Neural progenitor cell (in vitro differentiated cells): Measurements from ENCODE around the gene MFN1. TPM values are rescaled to one million over a fixed set of nuclear protein-coding genes. Genes with fewer than 3 reads are reported as not detected.

Experiments
- DNase-seq: peaks from one replicate; pipeline ENCODE4 v3.0.0-alpha.2; 2016; ENCODE audit warnings: low spot score
- H2AFZ ChIP-seq: fragments of 200-600 bp; sonication (generic); replicated peaks from 2 replicates; pipeline ENCODE4 v1.6.1; 2016; ENCODE audit warnings: antibody characterized with exemption
- H3F3A ChIP-seq: fragments of 200-600 bp; sonication (generic); 2 replicates; pipeline ENCODE4 v1.6.1; 2016; ENCODE audit warnings: antibody characterized with exemption, low read depth
- H3K27ac ChIP-seq: fragments of 200-600 bp; sonication (generic); 2 replicates; pipeline ENCODE4 v1.5.1; 2016; ENCODE audit warnings: mild to moderate bottlenecking
- H3K27me3 ChIP-seq: fragments of 200-600 bp; sonication (generic); 2 replicates; pipeline ENCODE4 v1.6.1; 2016; ENCODE audit warnings: mild to moderate bottlenecking, moderate library complexity
- H3K36me3 ChIP-seq: fragments of 200-600 bp; sonication (generic); 2 replicates; pipeline ENCODE4 v1.5.1; 2016
- H3K4me1 ChIP-seq: fragments of 200-600 bp; sonication (generic); 2 replicates; pipeline ENCODE4 v1.6.1; 2016; ENCODE audit warnings: mixed run types
- H3K4me2 ChIP-seq: fragments of 200-600 bp; sonication (generic); 2 replicates; pipeline ENCODE4 v1.6.1; 2016
- H3K4me3 ChIP-seq: fragments of 200-600 bp; sonication (generic); 2 replicates; pipeline ENCODE4 v1.5.1; 2016
- H3K79me2 ChIP-seq: fragments of 200-600 bp; sonication (generic); 2 replicates; pipeline ENCODE4 v1.6.1; 2016; ENCODE audit warnings: low read depth
- H3K9ac ChIP-seq: fragments of 200-600 bp; sonication (generic); 2 replicates; pipeline ENCODE4 v1.6.1; 2016
- H3K9me3 ChIP-seq: fragments of 200-600 bp; sonication (generic); 2 replicates; pipeline ENCODE4 v1.5.1; 2016; ENCODE audit warnings: low read depth
- H4K20me1 ChIP-seq: fragments of 200-600 bp; sonication (generic); 2 replicates; pipeline ENCODE4 v1.6.1; 2016; ENCODE audit warnings: low read depth
- H3K27ac Mint-ChIP-seq: 3 replicates; pipeline ENCODE4 v1.8.0; 2021; ENCODE audit warnings: mixed read lengths
- H3K27me3 Mint-ChIP-seq: 2 replicates; pipeline ENCODE4 v1.8.0; 2022; ENCODE audit warnings: low read depth, mild to moderate bottlenecking, inconsistent platforms, moderate library complexity, mixed read lengths; ENCODE audit not compliant: insufficient read depth
- H3K36me3 Mint-ChIP-seq: 3 replicates; pipeline ENCODE4 v1.8.0; 2021; ENCODE audit warnings: mixed read lengths
- H3K4me1 Mint-ChIP-seq: 3 replicates; pipeline ENCODE4 v1.8.0; 2021; ENCODE audit warnings: mixed read lengths
- H3K4me3 Mint-ChIP-seq: 3 replicates; pipeline ENCODE4 v1.8.0; 2021; ENCODE audit warnings: mild to moderate bottlenecking, moderate library complexity, mixed read lengths
- H3K9me3 Mint-ChIP-seq: 3 replicates; pipeline ENCODE4 v1.8.0; 2020; ENCODE audit warnings: mixed read lengths
- CTCF ChIP-seq: fragments of 200-600 bp; sonication (generic); IDR thresholded peaks from 2 replicates; pipeline ENCODE4 v1.5.1; 2017; ENCODE audit warnings: antibody characterized with exemption, mild to moderate bottlenecking
- EZH2 ChIP-seq: fragments of 200-600 bp; sonication (generic); IDR thresholded peaks from 2 replicates; pipeline ENCODE4 v1.6.1; 2017; ENCODE audit warnings: antibody characterized with exemption, mild to moderate bottlenecking, moderate library complexity
- EZH2phosphoT487 ChIP-seq: fragments of 200-600 bp; sonication (generic); IDR thresholded peaks from 2 replicates; pipeline ENCODE4 v1.6.1; 2017; ENCODE audit warnings: antibody characterized with exemption
- total RNA-seq: library from RNA; depleted of rRNA; stranded (reverse); fragments of >200 nt; gene quantifications from 2 replicates; pipeline ENCODE4 v1.2.3, GENCODE V29; 2015; ENCODE audit warnings: low replicate concordance

Gene MFN1
- total RNA-seq, 1 donor from 2014 or later: 62.5 TPM

- Histone ChIP-seq H3K4me3 (no peak overlapping the region), H2AFZ (no peak overlapping the region), H3K79me2 (peaks cover 24% of the 10 kb centered on the region), H3K9ac (no peak overlapping the region), H3K4me2 (no peak overlapping the region), H3K27me3 (no peaks in the 10 kb centered on the region), H3K4me1 (no peaks in the 10 kb centered on the region), H3K9me3 (no peaks in the 10 kb centered on the region), H3K27ac (no peak overlapping the region), H3F3A (no peaks in the 10 kb centered on the region), H4K20me1 (peaks cover 12% of the 10 kb centered on the region), H3K36me3 (peaks cover 46% of the 10 kb centered on the region)
- Mint-ChIP-seq H3K27me3 (no peaks in the 10 kb centered on the region), H3K27ac (no peak overlapping the region), H3K36me3 (peaks cover 42% of the 10 kb centered on the region), H3K4me1 (no peaks in the 10 kb centered on the region), H3K9me3 (no peaks in the 10 kb centered on the region), H3K4me3 (no peak overlapping the region)
- no peak for DNase-seq
- TF ChIP-seq CTCF (no peak), EZH2phosphoT487 (no peak), EZH2 (no peak)
Observed at GRCh38 chr3:179332240-179332639, 15.3 kb upstream of the MFN1 start.

DNA sequence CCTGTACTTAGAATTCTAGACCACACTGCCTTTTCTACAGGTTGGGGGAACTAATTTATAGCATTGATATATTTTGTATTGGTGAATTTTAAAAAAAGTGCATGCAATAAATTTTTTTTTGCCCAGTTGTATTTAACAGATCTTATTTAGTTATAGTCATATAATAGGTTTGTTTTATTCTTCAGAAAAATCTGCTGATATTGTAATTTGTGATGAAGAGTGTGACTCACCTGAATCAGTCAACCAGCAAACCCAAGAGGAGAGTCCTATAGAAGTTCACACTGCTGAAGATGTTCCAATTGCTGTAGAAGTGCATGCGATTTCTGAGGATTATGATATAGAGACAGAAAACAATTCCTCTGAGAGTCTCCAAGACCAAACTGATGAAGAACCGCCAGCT lies 14.4 kb upstream of the MFN1 start:
- Histone ChIP-seq H3K4me3 (no peak overlapping the region), H3F3A (peaks cover 1% of the 10 kb centered on the region), H3K9me3 (no peaks in the 10 kb centered on the region), H3K36me3 (peaks cover 42% of the 10 kb centered on the region), H3K4me1 (no peaks in the 10 kb centered on the region), H3K27me3 (no peaks in the 10 kb centered on the region), H3K4me2 (no peak overlapping the region), H2AFZ (no peak overlapping the region), H4K20me1 (peaks cover 7% of the 10 kb centered on the region), H3K9ac (no peak overlapping the region), H3K27ac (no peak overlapping the region), H3K79me2 (peaks cover 16% of the 10 kb centered on the region)
- Mint-ChIP-seq H3K9me3 (no peaks in the 10 kb centered on the region), H3K4me1 (no peaks in the 10 kb centered on the region), H3K36me3 (peaks cover 46% of the 10 kb centered on the region), H3K27ac (no peak overlapping the region), H3K4me3 (no peak overlapping the region), H3K27me3 (no peaks in the 10 kb centered on the region)
- TF ChIP-seq CTCF (no peak), EZH2phosphoT487 (no peak), EZH2 (no peak)
- DNase-seq: no peak

- H3K9me3 Mint-ChIP-seq: no peaks in the 10 kb centered on the region
- Histone ChIP-seq H3F3A (peaks cover 3% of the 10 kb centered on the region), H3K36me3 (peaks cover 19% of the 10 kb centered on the region), H3K9ac (no peak overlapping the region), H3K27me3 (no peaks in the 10 kb centered on the region), H2AFZ (no peak overlapping the region), H4K20me1 (peaks cover 3% of the 10 kb centered on the region), H3K9me3 (no peaks in the 10 kb centered on the region), H3K4me3 (no peak overlapping the region), H3K79me2 (no peaks in the 10 kb centered on the region), H3K27ac (no peak overlapping the region), H3K4me1 (no peaks in the 10 kb centered on the region), H3K4me2 (no peak overlapping the region)
- H3K27ac Mint-ChIP-seq: no peak overlapping the region
- no peak for TF ChIP-seq CTCF
- DNase-seq: no peak
- no peaks in the 10 kb centered on the region for H3K27me3 Mint-ChIP-seq
- H3K4me1 Mint-ChIP-seq: no peaks in the 10 kb centered on the region
- no peak overlapping the region for H3K4me3 Mint-ChIP-seq
- peaks cover 33% of the 10 kb centered on the region for H3K36me3 Mint-ChIP-seq
Observed at GRCh38 chr3:179336345-179336929, 11.1 kb upstream of the MFN1 start.
